Measurements from ENCODE around the gene RITA1.

Gene RITA1

DNA sequence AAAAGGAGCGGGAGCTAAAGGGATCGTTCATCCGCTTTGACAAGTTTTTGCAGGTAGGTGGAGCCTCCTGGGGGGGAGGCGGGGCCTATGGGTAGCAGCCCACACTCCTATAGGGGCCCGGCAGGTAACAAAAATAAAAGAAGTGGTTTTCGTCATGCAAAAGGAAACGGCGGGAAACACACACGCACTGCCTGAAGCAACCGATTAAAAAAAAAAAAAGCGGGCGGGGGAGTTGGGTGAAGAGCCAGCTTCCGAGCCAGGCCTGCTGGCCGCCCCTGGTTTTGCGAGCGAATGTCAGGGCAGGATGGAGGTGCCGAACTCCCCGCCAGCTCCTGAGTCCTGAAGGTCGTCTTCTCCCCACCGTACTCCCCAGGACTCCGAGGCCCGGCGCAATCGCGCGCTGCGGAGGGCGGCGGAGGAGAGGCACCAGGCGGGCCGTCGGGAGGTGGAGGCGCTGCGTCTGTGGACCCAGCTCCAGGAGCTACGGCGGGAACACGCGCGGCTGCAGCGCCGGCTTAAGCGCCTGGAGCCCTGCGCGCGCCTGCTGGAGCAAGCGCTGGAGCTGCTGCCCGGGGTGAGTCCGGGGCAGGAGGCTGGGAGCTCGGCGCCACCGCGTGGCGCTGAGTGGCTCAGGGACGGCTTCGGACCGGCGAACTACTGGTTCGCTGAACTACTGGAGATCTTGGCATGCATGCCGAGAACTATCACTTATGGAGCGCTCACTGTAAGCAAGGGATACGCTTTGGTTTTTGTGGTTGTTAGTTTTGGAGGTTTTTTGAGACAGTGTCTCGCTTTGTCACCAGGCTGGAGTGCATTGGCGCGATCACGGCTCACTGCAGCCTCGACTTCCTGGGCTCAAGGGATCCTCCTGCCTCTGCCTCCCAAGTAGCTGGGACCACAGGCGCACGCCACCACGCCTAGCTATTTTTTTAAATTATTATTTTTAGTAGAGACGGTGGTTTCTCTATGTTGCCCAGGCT, 32.4 kb upstream of the RITA1 start:
- in situ Hi-C loops (cut with MboI; ENCODE audit: low sequenced_read_pairs) = no loop called here

DNA sequence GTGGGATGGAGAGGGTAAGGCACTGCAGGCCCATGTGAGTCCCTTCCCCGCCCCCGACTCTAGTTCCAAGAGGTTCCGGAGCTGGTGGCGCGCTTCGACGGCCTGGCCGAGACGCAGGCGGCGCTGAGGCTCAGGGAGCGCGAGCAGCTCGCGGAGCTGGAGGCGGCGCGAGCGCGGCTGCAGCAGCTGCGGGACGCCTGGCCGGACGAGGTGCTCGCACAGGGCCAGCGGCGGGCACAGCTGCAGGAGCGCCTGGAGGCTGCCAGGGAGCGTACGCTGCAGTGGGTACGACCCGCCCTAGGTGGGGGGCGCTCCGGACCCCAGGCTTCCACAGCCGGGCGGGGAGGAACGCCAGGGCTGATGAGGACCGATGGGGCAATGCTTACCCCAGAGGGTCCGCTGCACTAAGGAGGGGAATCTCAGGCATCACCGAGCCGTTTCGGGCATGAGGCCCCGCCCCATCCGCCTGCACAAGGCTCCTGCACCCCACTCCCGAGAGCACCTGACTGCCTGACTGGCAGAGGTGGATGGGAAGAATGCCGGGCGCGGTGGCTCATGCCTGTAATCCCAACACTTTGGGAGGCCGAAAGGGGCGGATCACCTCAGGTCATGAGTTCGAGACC, 31.1 kb upstream of the RITA1 start:
- in situ Hi-C loops (cut with MboI; ENCODE audit: low sequenced_read_pairs) = no loop called here

DNA sequence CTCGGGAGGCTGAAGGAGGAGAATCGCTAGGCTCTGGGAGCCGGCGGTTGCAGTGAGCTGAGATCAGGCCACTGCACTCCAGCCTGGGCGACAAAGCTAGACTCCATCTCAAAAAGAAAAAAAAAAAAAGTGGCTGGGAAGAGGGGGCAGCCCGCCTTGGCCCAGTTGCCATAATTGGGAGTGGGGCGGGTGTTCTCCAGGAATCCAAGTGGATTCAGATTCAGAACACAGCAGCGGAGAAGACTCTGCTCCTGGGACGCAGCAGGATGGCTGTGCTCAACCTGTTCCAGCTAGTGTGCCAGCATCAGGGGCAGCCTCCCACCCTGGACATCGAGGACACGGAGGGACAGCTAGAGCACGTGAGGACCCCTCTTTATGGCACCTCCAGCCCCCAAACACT, 30.5 kb upstream of the RITA1 start:
- in situ Hi-C loops (cut with MboI; ENCODE audit: low sequenced_read_pairs) = no loop called here

DNA sequence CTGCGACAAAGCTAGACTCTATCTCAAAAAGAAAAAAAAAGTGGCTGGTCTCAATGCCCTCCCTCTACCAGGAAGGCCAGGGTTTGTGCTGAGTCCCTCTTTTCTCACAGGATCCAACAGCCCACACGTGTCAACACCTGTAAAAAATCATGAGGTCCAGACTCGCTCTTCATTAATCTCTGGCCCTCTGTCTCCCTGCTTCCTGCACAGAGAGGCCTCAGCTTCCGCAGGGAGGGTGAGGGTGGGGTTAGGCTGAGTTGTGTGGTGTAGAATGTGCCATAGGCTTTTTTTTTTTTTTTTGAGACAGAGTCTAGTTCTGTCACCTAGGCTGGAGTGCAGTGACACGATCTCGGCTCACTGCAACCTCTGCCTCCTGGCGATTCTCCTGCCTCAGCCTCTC, 29.9 kb upstream of the RITA1 start:
- in situ Hi-C loops (cut with MboI; ENCODE audit: low sequenced_read_pairs) = no loop called here

DNA sequence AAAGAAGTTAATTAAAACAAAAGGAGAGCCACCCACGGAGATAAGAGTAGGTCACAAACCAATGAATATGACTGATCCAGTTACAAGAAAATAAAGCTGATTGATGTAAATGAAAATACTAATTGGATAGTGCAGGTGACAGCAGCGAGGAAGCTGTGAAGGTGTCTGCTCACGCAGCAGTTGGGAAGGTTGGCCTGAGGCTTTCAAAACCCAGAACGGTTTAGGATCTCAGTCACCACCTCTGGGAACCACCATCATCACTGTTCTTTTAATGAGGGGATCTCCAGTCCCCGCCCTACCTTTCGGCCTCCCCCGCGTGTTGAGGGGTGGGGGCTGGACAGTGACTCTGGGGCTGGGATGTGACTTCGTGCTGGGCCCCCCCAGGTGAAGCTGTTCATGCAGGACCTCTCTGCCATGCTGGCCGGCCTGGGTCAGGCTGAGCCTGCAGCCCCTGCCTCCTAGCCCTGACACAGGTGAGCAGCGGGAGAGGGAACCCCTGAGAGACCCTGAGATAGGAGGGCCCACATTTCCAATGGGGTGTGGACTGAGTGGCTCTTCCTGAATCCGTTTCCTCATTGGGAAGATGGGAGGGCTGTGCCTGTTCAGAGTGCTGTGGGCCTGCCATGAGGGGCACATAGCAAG, 28.2 kb upstream of the RITA1 start:
- in situ Hi-C loops (cut with MboI; ENCODE audit: low sequenced_read_pairs) = no loop called here

DNA sequence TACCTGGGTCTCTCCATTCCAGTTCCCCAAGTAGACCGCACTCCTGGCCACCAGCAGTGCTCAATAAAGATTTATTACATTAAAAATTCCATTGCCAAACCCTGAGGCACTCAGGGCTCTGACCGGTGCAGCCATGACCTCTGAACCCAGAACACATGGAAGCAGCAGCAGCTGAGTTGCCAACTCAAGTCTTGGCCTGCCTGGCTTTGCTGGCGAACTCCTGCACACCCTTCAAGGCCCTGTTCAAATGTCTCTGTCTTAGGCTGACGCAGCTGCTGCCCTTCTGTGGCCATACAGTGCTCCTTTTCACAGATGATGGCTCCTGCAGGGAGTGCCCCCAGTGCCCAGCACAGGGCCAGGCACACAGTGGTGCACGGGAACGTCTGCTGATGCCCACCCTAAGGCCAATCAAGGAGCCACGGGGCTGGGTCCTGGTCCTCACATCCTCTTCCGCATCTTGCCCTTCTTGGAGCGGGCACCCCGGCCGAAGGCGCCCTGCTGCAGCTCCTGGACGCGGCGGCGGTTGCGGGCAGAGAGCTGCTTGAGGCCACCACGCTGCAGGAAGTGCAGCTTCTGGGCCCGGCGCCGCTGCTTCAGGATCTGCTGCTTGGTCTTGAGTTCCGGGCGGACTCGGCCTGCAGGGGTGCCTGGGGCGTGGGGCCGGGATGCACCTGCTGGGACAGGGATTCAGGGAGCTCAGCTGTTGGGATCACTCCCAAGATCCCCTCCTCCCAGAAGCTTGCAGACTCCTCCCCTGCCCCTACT, 26.9 kb upstream of the RITA1 start:
- in situ Hi-C loops (cut with MboI; ENCODE audit: low sequenced_read_pairs) = no loop called here

DNA sequence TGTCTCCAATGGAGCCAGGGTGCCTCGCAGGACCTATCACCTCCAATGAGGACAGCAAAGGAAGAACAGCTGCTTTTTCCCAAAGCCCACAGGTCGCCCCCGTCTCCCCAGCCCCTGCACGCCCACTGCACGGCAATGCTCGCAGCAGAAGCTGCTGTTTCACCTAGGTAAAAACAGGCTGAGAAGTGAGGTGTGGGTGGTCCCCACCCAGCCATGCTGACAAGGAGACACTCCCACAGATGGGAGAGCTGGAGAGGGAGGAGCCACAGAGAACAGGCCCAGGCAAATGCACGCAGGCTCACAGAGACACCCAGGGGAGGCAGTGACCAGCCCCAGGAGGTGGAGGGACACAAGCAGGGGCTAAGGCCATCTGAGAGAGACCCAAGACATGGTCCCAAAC, 25.6 kb upstream of the RITA1 start:
- in situ Hi-C loops (cut with MboI; ENCODE audit: low sequenced_read_pairs) = no loop called here

DNA sequence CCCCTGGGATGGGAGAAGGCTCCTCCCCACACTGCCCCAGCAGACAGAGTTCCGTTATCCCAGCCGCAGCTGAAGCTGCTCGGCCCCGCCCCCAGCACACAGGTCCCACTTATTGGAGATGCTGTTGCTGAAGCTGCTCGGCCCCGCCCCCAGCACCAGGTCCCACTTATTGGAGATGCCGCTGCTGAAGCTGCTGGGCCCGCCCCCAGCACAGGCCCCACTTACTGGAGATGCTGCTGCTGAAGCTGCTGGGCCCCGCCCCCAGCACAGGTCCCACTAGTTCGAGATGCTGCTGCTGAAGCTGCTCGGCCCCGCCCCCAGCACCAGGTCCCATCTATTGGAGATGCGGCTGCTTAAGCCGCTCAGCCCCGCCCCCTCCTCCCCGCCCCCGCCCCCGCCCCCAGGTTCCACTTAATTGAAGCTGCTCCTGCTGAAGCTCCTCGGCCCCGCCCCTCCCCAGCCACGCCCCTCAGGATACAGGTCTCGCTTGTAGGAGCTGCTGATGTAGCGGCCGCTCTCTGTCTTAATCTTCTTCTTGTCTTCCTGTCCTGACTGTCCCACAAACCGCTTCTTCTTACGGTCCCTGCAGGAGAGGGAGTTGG, 24.0 kb upstream of the RITA1 start:
- in situ Hi-C loops (cut with MboI; ENCODE audit: low sequenced_read_pairs) = no loop called here

DNA sequence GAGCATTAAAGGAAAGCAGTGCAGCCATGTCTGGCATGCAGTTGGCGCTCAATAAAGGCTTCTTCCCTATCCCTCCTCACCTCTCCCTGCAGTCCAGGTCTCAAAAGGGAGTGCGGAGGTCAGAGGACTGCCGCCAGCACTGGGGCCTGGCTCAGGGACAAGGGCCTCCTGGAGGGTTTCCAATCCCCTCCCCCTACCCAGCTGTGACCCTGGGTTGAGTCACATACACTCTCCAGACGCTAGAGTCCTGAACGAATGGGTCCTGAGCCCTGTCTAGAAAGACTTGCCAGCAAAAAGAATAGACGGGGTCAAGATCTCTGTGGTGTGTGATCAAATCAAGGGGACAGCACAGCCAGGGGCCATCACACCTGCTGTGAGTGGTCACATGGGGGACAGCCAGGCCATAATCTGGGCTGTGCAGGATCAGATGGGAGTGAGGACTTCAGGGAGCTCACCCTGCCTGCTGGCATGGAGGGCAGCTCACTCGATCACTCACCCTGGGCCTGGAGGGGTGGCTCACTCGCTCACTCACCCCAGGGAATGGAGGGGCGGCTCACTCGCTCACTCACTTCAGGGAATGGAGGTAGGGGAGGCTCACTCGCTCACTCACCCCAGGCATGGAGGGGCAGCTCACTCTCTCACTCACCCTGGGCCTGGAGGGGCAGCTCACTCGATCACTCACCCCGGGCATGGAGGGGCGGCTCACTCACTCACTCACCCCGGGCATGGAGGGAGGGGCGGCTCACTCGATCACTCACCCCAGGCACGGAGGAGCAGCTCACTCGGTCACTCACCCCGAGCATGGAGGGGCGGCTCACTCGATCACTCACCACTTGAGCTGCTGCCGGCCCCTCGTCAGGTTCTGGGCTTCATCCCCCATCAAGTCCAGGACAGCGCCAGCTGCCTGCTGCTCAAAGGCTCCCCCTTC, 23.2 kb upstream of the RITA1 start:
- in situ Hi-C loops (cut with MboI; ENCODE audit: low sequenced_read_pairs) = no loop called here

DNA sequence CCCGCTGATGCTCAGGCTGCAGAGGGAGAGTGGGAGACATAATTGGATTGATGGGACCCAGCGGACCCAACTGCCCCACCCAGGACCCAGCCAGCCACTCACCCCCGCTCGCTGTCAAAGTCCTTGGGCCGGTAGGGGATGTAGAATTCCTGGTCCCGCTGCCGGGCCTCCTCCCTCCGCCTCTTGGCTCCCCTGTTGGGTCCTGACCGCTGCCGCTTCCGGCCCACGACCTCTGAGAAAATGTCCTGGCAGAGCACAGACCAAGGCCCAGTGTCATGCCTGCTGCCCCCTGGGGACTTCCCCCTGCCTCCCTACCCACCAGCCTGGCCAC, 22.5 kb upstream of the RITA1 start:
- in situ Hi-C loops (cut with MboI; ENCODE audit: low sequenced_read_pairs) = no loop called here

DNA sequence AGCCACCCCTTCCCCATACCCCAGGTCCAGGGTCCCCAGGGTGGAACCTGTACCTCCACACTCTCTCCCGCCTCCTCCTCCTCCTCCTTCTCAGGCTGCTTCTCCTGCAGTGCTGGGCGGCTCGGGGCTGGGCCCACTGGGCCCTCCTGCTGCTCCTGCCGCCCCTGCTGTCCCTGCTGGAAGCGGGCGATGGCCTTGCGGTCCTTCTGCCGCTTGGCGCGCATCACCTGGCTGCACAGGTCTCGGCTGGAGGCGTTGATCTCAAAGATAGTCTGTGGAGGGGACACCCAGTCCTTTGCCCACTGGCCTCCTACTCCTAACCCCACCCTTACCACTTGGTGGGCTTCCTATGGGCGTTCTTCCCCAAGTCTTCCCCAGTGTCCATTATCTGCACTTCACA, 21.5 kb upstream of the RITA1 start:
- in situ Hi-C loops (cut with MboI; ENCODE audit: low sequenced_read_pairs) = no loop called here

DNA sequence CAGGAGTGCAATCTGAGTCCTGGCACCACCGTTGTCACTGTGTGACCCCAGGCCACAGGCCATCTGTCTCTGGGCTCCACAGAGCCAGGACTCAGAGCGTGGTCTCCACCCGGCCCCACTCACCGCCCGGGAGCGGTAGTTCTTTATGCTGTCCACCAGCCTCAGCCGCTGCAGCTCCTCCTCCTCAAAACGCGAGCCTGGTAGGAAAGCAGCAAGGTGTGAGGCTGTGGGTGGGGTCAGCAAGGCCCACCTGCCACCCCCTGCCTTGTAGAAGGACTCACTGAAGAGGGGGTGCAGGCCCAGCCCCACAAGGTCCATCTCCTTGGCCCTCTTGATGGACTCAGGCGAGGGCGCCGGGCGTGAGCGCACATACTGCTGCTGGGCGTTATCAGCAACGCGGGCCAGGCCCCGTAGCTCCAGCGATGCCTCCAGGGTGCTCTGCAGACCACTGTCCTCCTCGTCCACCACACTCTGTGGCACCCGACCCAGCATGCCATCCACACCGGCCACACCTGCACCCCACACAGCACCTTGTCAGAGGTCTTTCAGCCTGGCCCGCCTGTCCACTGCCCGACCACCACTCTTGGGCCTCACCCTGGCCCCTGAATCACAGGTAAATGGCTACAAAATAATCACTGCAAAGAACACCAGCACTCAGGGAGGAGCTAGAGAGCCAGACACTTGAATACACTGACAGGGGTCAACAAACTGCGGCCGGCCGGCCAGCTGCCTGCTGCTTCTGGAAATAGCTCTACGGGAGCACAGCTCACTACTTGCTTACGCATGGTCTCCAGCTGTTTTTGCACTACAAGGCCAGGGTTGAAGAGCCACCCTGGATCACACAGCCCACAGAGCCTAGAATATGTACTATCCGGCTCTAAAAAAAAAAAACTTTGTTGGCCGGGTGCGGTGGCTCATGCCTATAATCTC, 19.7 kb upstream of the RITA1 start:
- in situ Hi-C loops (cut with MboI; ENCODE audit: low sequenced_read_pairs) = no loop called here

DNA sequence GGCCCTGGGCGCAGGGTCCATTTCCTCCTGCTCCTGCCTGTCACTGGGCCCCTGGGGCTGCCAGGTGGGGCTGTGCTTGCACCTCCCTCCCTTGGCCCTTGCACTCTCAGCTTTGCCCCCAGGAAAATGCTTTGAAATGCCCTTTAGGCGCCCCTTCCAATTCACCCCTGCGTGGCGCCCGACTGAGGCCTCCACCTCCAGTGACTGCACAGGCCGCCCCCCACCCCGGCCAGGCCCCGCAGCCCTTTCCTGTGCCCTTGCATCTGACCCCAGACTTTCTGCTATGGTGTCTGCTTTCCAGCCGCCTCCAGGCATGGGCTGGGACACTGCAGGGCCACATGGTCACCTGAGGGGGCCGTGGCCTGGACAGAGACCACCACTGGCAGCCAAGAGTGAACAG, 17.7 kb upstream of the RITA1 start:
- in situ Hi-C loops (cut with MboI; ENCODE audit: low sequenced_read_pairs) = no loop called here

DNA sequence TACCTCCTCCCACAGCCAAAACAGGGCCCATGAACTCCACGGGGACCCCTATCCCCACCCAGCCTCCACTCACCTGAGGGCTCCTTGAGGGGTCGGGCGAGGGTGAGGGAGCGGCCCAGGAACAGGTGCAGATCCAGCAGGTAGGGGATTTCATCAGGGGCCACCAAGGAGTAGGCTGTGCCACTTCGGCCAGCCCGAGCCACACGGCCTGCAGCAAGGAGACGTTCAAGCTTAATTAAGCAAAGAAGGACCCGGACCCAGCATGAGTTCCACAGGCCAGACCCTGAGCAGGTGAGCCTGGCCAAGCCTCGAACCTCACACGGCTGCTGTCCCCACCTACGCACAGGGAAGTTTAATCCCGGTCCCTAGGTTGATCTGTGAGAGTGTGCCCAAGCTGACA, 15.8 kb upstream of the RITA1 start:
- in situ Hi-C loops (cut with MboI; ENCODE audit: low sequenced_read_pairs) = loop anchor here (5.0 kb wide), 1 partner anchor 122 kb away; no protein-coding TSS in a partner anchor

DNA sequence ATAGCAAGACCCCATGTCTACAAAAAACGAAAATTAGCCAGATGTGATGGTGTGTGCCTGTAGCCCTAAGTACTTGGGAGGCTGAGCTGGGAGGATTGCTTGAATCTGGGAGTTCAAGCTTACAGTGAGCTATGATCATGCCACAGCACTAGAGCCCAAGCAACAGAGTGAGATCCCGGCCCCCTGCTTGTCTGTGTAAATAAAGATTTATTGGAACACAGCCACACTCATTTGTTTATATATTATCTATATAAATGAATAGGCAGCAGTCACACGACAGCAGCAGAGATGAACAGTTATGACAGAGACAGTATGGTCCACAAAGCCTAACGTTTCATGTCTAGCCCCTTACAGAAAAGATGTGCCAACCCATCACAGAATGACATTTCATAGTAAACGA, 15.1 kb upstream of the RITA1 start:
- in situ Hi-C loops (cut with MboI; ENCODE audit: low sequenced_read_pairs) = loop anchor here (5.0 kb wide), 1 partner anchor 123 kb away; no protein-coding TSS in a partner anchor

DNA sequence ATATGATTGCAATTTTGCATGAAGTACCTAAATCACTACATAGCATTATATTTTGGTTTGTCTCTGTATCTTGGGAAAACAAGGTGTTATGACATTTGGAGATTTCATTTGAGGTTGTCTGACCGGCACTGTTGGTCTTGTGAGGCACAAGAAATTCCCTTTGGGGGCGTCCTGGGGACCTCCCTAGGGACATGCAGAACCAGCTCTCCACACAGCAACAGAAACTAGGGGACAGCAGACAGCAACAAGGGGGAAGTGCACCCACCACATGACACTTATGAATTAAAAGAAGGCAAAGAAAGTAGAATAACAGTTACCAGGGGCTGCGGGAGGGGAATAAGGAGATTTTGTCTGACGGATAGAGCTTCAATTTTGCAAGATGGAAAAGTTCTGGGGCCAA, 14.6 kb upstream of the RITA1 start:
- in situ Hi-C loops (cut with MboI; ENCODE audit: low sequenced_read_pairs) = loop anchor here (5.0 kb wide), 1 partner anchor 124 kb away; no protein-coding TSS in a partner anchor

DNA sequence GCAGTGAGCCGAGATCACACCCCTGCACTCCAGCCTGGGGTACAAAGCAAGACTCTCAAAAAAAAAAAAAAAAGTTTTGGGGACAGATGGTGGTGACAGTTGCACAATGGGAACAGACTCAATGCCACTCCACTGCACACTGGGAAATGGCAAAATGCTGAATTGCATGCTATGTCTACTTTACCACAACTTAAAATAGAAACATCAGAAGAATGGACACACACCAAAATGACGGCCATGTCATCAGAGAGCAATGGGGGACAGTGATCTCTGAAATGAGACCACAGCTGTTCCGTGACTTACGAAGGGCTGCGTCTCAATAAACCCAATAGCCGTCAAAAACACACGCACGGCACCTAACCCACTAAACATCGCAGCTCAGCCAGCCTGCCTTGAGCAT, 14.0 kb upstream of the RITA1 start:
- in situ Hi-C loops (cut with MboI; ENCODE audit: low sequenced_read_pairs) = loop anchor here (5.0 kb wide), 1 partner anchor 124 kb away; no protein-coding TSS in a partner anchor

DNA sequence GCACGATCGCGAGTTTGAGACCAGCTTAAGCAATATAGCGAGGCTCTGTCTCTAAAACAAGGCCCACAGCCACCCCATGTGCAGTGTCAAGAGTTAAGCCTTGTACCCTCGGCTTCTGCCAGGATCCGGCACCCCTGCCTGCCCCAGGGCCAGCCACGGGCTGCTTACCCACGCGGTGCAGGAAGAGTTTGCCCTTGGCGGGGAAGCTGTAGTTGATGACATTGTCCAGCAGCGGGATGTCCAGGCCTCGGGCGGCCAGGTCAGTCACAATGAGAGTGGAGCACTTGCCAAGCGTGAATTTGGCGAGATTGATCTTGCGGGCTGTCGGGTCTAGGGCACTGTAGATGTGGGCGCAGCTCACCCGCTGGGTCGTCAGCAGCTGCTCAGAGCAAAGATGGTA, 13.3 kb upstream of the RITA1 start:
- in situ Hi-C loops (cut with MboI; ENCODE audit: low sequenced_read_pairs) = loop anchor here (5.0 kb wide), 1 partner anchor 125 kb away; no protein-coding TSS in a partner anchor
